NT2/D1 (cell line): ENCODE results near the gene SART3.

Experiments
- DNase-seq: peaks from one replicate; pipeline ENCODE4 v3.0.0-alpha.2; 2011; ENCODE audit warnings: low read depth, low spot score
- H3K27me3 ChIP-seq: 2 replicates; pipeline ENCODE4 v1.6.0; 2011; ENCODE audit warnings: mild to moderate bottlenecking; ENCODE audit not compliant: insufficient read length, insufficient read depth
- H3K36me3 ChIP-seq: 2 replicates; pipeline ENCODE4 v1.6.1; 2011; ENCODE audit warnings: mild to moderate bottlenecking, low read length, mixed read lengths; ENCODE audit not compliant: insufficient read depth, insufficient read length
- H3K4me1 ChIP-seq: 2 replicates; pipeline ENCODE4 v1.5.1; 2011; ENCODE audit not compliant: insufficient read depth, insufficient read length
- H3K4me3 ChIP-seq: 2 replicates; pipeline ENCODE4 v1.5.1; 2011; ENCODE audit warnings: low read depth; ENCODE audit not compliant: insufficient read length
- H3K9ac ChIP-seq: 2 replicates; pipeline ENCODE4 v1.6.0; 2011; ENCODE audit warnings: low read depth; ENCODE audit not compliant: insufficient read length
- H3K9me3 ChIP-seq: 2 replicates; pipeline ENCODE4 v1.5.1; 2011; ENCODE audit warnings: mild to moderate bottlenecking, low read length; ENCODE audit not compliant: insufficient read depth
- SUZ12 ChIP-seq: IDR thresholded peaks from 2 replicates; pipeline ENCODE4 v1.6.1; 2011; ENCODE audit not compliant: insufficient read length, insufficient read depth; ENCODE audit errors: extremely low read depth
- YY1 ChIP-seq: IDR thresholded peaks from 2 replicates; pipeline ENCODE4 v1.6.1; 2011; ENCODE audit not compliant: insufficient read length, insufficient read depth
- ZNF274 ChIP-seq: IDR thresholded peaks from 2 replicates; pipeline ENCODE4 v1.6.1; 2011; ENCODE audit warnings: mild to moderate bottlenecking, low read depth, low read length

SART3 gene

GRCh38 chr12:108518716-108519496 is 42.1 kb downstream of the SART3 start:
- H3K4me3 ChIP-seq = no peak overlapping the region
- H3K9me3 ChIP-seq = no peaks in the 10 kb centered on the region
- H3K27me3 ChIP-seq = no peaks in the 10 kb centered on the region
- H3K4me1 ChIP-seq = peaks cover 2% of the 10 kb centered on the region
- H3K9ac ChIP-seq = no peak overlapping the region
- TF ChIP-seq SUZ12 (no peak), YY1 (no peak), ZNF274 (no peak)
- no peak for DNase-seq
- peaks cover 72% of the 10 kb centered on the region for H3K36me3 ChIP-seq

- H3K4me1 ChIP-seq = peaks cover 2% of the 10 kb centered on the region
- no peak for DNase-seq
- H3K27me3 ChIP-seq = no peaks in the 10 kb centered on the region
- TF ChIP-seq SUZ12 (no peak), YY1 (no peak)
- H3K4me3 ChIP-seq = no peak overlapping the region
- H3K9me3 ChIP-seq = no peaks in the 10 kb centered on the region
- no peak overlapping the region for H3K9ac ChIP-seq
- H3K36me3 ChIP-seq = peaks cover 65% of the 10 kb centered on the region
Observed at GRCh38 chr12:108518101-108518715, 42.8 kb downstream of the SART3 start.

DNA sequence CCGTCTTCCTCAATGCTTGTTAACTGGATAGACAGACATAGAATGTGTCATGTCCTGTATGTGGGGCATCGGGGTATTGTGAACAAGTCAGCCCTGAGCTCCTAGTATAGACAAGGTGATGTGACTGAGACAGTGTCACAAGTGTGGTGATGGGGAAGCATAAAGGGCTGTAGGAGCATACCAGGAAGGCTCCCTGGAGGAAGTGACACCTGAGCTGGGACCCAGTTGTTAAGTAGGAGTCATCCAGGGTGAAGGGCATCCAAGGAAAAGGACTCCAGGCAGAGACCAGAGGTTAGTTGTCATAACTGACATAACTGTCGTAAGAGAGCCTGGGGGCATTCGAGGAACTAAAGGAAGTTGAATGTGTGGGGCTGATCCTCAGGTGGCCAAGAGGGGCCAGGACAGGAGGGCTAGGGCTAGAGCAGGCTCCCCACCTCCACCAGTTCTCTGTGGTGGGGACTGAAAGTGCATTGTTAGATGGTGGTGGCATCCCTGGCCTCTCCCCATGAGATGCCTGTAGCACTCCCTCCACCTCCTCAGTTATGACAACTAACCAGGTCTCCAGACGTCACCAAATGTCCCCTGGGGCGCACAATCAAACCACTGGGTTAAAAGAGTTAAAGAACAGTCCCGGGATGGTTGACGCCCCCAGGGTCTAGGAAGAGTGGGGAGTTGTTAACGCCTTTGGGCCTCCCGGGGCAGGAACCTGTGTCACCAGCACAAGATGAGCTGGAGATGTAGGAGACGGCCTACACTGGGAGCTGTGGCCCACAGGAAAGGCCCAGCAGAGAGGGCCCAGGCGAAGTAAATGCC is 43.5 kb downstream of the SART3 start:
- Histone ChIP-seq H3K4me1 (peaks cover 2% of the 10 kb centered on the region), H3K4me3 (no peak overlapping the region), H3K9ac (no peak overlapping the region), H3K9me3 (no peaks in the 10 kb centered on the region), H3K36me3 (peaks cover 58% of the 10 kb centered on the region), H3K27me3 (no peaks in the 10 kb centered on the region)
- DNase-seq = no peak
- TF ChIP-seq ZNF274 (no peak), SUZ12 (no peak), YY1 (no peak)

GRCh38 chr12:108516511-108517275 is 44.3 kb downstream of the SART3 start:
- TF ChIP-seq ZNF274 = no peak
- no peak for TF ChIP-seq YY1
- TF ChIP-seq SUZ12 = no peak
- Histone ChIP-seq H3K27me3 (no peaks in the 10 kb centered on the region), H3K9me3 (no peaks in the 10 kb centered on the region), H3K9ac (no peak overlapping the region), H3K4me3 (no peak overlapping the region), H3K36me3 (peaks cover 50% of the 10 kb centered on the region), H3K4me1 (peaks cover 2% of the 10 kb centered on the region)
- DNase-seq = no peak

- Histone ChIP-seq H3K4me3 (peak overlapping the region; percentile 87), H3K27me3 (no peaks in the 10 kb centered on the region), H3K9me3 (no peaks in the 10 kb centered on the region), H3K9ac (peak overlapping the region; percentile 83), H3K36me3 (peaks cover 42% of the 10 kb centered on the region), H3K4me1 (peaks cover 2% of the 10 kb centered on the region)
- TF ChIP-seq YY1 (no peak), ZNF274 (no peak), SUZ12 (no peak)
- no peak for DNase-seq
Observed at GRCh38 chr12:108515916-108516315, 45.1 kb downstream of the SART3 start.

DNA sequence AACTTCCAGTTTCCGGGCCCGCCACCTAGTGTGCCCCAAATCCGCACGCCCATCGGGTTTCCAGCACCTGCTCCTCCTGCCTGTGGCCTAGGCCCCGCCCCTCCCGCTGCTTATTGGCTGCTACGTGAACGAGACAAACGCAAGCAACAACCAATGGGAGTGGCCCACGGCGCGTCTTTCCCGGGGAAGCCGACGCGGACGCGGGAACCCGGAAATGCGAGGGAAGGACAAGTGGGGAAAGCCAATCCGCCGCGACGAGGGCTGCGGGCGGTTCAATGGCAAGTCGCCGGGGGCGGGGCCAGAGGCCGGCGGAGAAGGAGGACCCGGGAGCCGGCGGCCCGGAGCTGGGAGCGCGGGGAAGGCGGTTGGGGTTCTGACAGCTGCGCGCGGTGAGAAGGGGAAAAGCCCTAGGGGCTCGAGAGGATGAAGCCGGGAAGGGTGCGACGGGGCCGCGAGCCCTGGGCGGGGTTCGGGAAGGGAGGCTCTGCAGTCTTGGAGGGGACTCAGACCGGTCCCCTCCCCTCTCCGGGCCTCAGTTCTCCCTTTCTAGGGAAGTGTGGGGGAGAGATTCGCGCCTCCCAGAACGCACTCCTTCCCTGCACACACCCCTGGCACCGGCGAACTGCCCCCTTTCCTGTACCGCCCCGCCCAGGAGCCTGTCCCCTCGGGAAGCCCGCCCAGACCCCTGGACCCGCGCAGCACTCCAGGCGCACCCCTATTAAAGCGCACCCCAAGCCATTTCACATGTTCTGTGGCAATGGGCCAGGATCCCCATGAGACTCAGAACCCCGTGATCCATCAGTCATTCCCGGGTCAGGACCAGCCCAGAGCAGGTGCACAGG is 45.8 kb downstream of the SART3 start, which contains the start of gene FICD:
Gene FICD, plus strand, starts transcription at position 305 of the 842 bp plus-strand sequence. CDS start 1,696 bp downstream, outside the sequence.
- no peaks in the 10 kb centered on the region for H3K9me3 ChIP-seq
- H3K27me3 ChIP-seq = no peaks in the 10 kb centered on the region
- peak within 1 kb of the TSS; percentile 83 for H3K9ac ChIP-seq
- TF ChIP-seq YY1 = no peak
- no peak for TF ChIP-seq SUZ12
- no peak for TF ChIP-seq ZNF274
- peak; percentile 99 for DNase-seq
- H3K4me3 ChIP-seq = peak within 1 kb of the TSS; percentile 87
- H3K4me1 ChIP-seq = peaks cover 2% of the 10 kb centered on the region
- H3K36me3 ChIP-seq = peaks cover 35% of the 10 kb centered on the region
